Activated CD4-positive, alpha-beta T cell treated with anti-CD3 and anti-CD28 coated beads, Interleukin-2, amount 50 U/mL, for 1 hour (primary cell): ENCODE measurements around the gene COLEC11.

ENCODE experiments used
- DNase-seq: peaks from one replicate; pipeline ENCODE4 v3.0.0-alpha.2; 2020

COLEC11 gene

DNA sequence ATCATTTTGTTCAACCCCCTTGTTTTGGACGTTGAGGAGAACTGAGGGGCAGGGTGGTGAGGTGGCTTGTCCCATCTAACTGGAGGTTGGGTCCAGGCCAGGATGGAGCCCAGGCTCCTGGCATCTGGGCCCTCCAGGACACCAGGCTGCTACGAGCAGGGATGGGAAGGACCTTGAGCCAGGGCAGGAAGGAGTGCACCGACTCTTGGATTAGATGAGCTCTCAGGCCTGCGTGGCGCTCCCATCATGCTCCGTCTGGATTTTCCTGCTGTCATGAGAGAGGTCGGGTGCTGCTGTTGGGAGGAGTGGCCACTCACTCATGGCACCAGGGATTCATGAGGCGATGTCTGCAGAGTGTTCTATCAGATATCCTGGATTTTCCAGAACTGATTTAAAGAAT is 44.7 kb downstream of the COLEC11 start:
- DNase-seq: no peak

DNA sequence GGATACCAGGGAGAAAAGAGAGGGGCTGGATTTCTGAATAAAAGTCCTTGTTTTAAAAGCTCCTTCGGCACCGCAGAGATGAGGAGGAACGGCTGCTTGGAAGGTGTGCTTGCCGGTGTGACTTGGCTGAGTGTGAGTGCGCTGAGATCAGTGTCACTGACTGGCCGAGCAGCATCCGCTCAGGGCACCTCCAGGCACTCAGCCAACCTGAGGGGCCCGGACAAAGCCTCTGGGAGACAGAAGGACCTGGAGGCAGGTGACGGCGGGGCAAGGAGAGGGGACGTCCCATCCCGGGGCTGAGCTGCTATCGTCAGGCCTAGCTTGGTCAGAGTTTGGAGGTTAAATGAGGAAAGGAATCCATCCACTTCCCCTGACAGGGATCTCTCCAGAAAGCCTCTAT is 46.3 kb downstream of the COLEC11 start:
- no peak for DNase-seq

DNA sequence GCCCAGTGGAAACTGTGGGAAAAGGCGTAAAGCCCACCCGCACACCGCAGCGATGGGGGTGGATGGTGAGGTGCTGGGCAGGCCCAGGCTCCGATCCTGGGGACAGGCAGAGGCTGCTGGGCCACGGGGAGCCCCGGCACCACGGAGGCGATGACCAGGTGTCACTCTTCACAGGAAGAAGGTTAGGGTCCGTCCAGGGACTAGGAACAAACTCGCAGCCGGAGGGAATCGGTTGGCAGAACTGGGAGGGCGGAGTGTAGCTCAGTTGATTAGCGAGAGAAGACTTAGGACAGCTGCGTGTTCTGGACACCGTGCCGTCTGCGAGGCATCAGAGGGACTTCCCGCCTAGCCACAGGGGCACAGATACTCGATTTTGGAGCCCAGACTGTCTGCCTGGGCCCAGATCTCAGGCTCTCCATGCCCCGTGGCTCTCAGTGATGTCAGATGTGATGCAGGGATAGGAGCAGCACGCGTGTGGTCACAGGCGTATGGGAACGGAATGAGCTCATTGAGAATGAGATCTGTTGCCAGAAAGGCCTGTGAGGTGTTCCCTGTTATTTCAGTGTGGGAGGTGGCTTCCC is 47.0 kb downstream of the COLEC11 start:
- no peak for DNase-seq

DNA sequence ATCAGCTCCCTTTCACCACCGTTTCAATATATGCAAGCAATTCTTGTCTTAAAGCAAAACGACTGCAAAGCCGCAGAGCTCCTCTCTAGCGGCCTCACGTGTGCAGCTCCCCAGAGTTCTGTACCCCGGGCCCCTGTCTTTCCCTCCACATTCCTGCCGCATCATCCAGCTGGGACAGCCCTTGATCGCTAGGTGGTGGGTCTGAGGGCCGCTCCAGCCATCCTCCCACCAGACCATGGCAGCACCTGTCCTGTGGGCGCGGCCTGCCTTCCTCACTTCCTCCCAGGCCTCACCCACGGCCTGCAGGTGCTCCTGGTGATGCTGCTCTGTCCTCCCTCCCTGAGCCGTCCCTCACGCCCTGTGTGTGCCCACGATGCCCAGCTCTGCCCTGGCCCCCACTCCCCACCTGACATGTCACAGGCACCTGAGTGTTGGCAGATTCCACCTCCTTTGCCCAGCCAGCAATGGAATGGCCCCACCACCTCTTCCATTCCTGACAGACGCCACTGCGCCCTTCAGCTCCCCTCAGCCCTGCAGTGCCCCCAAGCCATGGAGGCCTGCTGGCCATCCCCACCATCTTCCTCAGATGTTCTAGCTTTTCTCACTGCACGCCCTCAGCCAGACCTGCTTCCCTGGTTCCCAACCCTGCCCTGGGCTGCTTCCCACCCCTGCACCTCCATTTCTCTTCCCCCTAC is 47.8 kb downstream of the COLEC11 start:
- DNase-seq: no peak

DNA sequence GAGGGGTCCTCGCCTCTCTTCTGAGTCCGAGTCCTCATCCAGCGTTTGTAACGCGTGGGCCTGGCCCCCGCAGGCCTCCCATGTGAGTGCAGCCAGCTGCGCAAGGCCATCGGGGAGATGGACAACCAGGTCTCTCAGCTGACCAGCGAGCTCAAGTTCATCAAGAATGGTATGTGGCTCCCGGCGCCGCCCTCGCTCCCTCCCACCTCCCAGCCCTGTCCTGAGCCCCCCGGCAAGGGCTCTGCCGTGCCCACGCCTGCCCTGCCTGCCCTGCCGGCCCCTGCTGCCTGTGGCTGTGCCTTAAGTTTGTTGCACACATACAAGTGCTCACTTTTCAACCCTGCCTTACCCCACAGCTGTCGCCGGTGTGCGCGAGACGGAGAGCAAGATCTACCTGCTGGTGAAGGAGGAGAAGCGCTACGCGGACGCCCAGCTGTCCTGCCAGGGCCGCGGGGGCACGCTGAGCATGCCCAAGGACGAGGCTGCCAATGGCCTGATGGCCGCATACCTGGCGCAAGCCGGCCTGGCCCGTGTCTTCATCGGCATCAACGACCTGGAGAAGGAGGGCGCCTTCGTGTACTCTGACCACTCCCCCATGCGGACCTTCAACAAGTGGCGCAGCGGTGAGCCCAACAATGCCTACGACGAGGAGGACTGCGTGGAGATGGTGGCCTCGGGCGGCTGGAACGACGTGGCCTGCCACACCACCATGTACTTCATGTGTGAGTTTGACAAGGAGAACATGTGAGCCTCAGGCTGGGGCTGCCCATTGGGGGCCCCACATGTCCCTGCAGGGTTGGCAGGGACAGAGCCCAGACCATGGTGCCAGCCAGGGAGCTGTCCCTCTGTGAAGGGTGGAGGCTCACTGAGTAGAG is 48.7 kb downstream of the COLEC11 start:
- no peak for DNase-seq

DNA sequence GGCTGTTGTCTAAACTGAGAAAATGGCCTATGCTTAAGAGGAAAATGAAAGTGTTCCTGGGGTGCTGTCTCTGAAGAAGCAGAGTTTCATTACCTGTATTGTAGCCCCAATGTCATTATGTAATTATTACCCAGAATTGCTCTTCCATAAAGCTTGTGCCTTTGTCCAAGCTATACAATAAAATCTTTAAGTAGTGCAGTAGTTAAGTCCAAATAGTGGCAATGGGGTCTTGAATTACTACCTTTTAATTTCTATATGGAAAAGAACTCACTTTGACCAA is 49.3 kb downstream of the COLEC11 start:
- no peak for DNase-seq

DNA sequence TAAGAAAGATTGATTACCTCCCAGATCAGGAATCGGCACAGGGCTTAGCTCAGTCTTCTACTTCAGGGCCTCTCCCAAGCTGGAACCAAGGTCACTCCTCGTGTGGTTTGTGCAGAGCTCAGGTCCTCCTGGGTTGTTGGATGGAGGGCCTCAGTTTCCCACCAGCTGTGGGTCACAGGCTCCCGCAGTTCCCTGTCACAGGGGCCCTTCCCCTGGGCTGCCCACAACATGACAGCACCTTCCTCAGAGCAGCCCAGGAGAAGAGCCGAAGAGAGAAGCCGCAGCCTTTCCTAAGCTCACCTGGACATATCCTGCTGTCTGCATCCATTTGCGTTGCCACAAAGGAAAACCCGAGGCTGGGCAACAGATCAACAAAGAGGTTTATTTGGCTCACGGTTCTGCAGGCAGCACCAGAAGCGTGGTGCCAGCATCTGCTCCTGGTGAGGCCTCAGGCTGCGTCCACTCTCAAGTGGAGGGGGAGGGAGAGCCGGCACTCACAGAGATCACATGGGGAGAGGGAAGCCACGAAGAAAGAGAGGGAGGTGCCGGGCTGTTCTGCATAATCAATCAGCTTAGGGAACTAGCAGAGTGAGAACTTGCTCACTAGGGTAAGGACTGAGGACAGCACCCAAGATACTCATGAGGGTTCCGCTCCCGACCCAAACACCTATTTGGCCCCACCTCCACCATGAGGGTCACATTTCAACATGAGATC is 50.1 kb downstream of the COLEC11 start:
- DNase-seq: no peak

DNA sequence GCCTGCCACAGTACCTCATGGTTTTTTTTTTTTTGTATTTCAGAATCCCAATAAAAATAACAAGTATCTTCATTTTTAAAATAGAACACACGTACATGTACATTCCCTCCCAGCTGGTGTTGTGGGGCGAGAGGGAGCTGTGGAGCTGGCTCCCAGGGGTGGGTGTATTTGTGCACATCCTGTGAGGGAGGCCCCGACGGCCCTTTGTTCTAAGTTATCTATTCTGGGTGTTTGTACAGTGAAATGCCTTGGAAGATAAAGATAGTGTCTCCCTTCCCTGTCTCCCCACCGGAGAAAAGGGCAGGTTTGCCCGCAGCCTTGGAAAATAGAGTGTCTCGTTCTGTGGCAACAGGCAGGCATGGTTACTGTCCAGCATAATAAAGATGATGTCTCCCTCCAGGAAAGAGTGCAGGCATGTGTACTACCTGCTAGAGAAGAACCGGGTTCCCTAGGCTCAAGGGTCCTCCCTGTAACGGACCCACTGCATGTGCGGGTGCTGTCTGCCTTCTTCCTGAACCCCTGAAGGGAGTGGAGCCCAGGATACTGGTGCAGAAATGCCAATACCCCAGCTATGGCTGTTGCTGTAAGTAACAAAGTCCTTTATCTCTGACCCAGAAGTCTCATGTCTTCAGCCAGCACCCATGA is 51.0 kb downstream of the COLEC11 start:
- DNase-seq: no peak

DNA sequence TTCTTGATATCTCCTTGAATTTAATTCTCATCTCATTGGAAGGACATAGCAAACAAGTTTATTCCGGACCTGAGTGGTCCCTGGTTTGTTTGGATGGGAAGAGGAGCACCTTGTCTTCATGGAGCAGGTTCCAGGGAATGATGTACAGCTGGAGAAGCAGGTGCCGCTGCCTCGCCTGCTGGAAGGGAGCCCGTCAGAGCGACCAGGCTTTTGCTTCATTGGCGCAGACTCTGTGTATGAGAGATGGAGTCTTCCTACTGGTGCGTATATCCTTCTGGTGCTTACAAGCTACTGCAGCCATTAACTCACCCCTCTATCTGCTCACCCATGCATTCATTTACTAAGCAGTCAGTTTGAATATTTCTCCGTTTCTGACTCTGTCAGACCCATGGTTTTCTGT is 51.5 kb downstream of the COLEC11 start:
- DNase-seq: no peak

DNA sequence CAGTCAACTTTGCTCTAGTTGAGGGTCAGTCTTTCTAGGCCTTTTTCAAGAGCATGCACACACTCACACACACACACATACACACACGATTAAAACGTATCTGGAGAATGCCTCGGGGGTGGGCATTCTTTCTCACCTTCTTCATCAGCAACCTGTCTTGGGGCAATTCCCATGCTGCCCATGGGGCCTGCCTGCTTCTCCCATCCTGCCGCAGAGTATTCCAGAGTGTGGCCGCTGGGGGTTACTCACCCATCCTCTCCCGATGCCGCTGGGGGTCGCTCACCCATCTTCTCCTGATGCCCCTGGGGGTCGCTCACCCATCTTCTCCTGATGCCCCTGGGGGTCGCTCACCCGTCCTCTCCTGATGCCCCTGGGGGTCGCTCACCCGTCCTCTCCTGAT is 52.3 kb downstream of the COLEC11 start:
- DNase-seq: no peak

DNA sequence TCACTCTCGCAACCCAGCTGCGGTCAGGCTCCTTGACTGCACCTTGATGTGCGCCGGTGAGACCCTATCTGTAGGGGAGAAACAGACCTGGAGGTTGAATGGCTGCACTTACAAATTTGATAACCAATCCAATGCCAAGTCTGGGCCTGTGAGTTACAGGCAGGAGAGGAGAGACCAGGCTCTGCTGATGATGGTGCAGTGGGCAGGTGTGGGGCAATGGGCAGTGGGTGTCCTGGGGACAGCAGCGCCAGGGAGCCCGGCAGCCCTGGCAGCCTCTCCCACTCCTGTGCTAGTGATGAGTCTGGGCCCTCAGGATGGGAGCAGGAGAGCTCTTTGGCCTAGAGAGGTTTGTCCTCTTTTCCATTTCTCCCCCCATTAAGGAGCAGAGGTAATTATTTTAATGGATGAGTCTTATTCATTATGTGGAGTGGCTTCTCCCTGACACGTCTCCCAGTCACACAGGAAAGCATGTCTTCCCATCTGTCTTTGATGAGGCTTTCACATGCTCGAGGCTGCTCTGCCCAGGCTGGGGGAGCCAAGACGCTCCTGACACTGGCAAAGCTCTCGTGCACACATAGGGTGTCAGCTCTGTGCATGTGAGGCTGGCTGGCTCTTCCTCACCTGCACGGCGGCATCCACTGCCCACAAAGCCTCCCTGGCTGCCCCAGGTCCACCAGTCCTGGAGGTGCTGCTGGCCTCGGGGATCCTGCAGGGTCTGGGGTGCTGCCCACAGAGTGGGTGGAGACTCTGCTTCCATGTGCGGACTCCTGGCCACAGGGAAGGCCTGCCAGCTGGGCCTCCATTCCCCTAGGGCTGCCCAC is 53.1 kb downstream of the COLEC11 start:
- DNase-seq: no peak

DNA sequence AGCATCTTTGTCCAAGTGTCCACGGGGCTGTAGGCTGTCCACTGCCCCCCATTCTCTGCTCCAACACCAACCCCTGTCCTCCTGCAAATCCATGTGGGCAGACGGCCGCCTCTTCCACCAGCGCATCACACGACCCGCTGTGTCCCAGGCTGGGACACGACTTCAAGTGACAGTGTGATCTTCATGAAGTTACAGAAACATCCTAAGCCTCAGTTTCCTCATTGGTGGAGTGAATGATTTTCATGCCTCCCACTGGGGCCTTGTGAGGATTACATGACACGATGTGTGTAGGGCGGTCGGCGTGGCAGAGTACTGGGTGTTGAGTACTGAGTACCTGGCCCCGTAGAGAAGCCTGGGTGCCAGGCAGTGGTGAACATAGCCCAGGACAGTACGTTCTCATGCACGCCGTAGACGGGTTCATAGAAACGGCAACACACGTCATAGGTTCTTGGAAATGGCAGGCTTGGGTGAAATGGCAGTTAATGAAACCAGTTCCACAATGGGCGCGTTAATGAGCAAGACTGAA is 53.8 kb downstream of the COLEC11 start:
- DNase-seq: no peak

DNA sequence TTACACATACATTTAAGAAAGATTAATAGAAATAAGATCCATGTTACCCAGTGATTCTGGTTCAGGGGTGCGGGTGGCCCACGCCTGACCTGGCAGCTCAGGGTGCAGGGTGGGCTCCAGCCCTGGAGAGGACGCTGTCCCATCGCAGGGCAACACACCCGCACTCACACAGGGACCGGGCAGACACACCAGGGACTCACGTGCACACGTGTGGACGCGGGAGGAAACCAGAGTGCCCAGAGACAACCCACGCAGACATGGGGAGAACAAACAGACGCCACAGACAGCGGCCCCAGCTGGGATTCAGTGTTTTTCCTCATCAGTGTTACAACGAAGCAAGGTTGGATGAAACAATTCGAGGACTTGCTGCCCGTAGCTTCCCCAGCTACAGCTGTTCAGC is 54.7 kb downstream of the COLEC11 start:
- no peak for DNase-seq

DNA sequence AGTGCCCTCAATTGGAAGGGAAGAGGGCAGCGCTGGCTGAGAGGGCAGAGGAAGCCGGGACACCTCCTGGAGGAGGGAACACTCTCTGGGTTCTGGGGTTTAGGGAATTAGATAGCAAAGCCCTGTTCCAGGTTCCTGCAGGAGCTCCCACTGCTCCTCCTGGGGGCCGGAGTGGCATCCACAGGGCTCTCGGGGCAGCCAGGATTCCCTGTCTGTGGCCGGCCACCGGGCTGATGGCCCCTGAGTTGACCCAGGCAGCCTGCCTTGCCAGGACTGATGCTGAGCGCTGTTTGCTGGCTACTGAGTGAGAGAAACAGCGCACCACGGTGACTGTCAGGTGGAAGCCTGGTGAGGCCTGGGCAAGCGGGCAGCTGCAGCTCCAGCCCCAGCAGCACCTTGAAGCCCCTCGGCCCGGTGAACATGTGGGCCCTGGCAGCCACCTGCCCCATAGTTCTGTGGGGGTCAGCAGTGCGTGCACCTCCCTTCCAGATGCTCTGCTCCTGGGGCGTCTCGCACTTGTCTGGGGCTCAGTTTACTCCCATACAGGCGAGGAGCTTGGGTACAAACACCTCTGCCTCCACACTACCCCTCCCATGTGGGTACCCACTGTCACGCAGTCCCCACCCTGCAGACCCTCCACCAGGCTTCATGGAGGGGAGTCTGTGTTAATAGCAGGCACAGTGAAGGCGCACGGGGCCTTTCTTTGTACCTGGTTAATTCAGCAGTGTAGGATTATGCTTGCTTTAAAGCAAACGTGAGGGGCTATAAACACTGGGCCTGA is 55.4 kb downstream of the COLEC11 start:
- DNase-seq: no peak

DNA sequence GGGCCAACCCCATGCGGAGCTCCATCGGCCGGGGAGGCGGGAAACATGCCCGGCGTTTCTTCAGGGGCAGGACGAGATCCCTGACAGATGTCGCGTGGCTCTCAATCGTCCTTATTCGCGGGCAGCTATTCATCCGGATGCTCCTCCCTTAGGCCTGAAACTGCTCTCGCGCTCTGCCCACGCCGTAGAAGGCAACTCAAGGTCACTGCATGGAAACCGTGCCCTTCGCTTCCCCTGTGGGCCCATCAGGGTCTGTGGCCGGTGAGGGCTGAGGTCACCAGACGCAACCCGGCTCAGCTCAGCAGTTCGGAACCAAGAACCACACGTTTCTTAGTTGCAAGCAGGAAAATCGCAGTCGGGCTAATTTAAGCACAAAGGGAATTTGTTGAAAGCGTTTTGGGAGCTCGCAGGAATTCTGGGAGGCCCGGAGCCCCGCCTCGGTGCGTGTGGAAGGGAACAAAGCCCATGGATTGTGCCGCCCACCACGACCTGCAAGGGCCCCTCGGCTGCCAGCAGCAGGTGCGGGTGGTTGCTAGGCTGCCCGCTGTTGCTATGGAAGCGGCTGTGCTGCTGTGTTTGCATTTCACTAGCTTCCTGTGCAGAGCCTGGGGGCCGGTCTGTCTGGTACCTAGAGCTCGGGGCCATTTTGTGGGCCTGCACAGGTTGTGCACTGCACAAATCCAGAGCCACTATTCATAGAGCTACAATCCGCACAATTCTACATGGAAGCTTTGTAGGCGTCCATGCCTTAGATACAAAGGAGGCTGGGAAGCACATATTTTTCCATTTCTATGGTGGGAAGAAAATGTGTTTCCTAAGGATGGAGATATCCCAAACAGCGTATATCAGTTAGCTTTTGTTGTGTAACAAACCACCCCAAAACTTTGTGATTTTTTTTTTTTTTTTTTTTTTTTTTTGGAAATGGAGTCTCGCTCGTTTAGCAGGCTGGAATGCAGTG is 57.1 kb downstream of the COLEC11 start:
- DNase-seq: peak; percentile 67

DNA sequence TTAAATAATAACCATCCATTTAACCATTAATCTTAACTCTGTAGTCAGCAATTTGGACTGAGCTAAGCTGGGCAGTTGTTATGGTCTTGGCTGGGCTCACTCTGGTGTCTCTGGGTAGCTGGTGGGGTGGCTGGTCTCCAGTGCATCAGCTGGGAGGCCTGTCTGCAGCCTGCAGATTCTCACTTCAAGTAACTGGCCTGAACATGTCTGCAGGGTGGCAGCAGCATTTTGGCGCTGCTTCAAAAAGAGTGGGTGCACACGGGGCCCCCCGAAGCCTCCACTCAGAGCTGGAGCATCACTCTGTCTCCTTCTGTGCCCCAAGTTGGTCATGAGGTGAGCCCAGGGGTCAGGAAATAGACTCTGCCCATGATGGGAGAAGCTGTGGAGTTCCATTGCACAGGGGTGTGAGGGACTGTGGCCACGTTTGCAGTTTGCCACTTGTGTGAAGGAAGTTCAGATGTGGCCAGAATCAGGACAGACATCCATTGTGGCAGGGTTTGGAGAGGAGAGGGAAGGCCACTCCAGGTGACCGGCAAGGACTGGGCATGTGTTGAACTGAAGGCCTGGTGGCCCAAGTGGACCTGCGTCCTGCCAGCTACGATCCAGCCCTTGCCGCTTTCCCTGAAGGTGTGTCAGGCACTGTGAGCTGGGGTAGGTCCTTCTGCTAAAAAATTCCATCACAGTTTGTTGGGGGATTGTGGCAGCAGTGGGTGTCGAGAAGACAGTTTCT is 58.1 kb downstream of the COLEC11 start:
- no peak for DNase-seq

DNA sequence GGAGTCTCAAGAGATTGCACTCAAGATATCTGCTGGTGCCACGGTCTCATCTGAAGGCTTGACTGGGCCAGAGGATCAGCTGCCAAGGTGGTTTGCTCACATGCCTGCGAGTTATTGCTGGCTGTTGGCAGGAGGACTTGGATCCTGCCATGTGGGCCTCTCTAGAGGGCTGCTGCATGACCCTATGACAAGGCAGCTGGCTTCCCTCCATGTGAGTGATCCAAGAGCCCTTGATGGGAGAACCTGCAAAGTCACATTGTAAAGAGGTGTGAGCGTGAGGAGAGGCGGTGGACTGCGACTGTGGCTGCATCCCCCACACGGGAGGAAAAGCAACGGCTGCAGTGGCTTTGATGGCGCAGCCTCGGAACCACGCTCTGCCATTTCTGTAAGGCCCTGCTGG is 59.1 kb downstream of the COLEC11 start:
- DNase-seq: no peak

DNA sequence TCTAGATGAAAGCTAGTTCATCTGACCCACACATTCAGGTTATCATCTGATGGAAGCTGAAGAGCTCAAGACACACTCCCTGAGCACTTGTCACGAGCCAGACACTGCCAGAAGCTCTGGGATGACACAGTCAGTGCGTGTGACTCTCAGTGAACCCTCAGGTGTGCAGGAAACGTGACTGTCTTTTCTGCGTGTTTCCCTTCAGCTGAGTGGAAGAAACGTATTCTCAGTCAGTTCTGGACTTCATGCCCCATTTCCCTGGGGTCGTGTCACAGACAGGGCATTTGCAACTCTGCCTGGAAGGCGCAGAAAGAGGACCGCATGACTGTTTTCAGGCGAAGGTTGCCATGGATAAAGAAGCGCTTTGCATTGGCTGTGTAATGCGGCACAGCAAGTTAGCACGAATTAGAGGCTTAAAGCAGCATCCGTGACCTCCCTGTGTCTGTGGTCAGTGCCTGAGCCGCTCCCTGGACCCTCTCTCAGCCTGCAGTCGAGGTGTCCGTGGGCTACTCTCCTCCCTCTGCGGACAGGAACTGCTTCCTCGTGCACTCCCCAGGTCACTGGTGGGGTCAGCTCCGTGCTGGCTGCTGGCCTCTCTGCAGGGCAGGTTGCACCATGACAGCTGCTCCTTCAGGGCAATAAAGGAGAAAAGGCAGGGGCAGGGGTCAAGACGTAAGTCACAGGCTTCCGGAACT is 59.8 kb downstream of the COLEC11 start:
- DNase-seq: no peak
